SU-DHL-6 (cell line): ENCODE results near the gene SFRP5.

Experiments
- EZH2phosphoT487 ChIP-seq: fragments of 200-600 bp; sonication (generic), shearing (Covaris generic); conservative IDR thresholded peaks from 2 replicates; pipeline ENCODE4 v1.6.1; 2018; ENCODE audit warnings: mild to moderate bottlenecking, antibody characterized with exemption, low read length, moderate library complexity, mixed read lengths
- TF ChIP-seq, protein P1 (sequence below): fragments of 200-600 bp; sonication (generic); IDR thresholded peaks from one replicate; pipeline ENCODE4 v1.5.1; 2017; ENCODE audit warnings: antibody characterized with exemption, mild to moderate bottlenecking, low read length, moderate library complexity; ENCODE audit not compliant: insufficient read depth, poor library complexity, severe bottlenecking

DNA sequence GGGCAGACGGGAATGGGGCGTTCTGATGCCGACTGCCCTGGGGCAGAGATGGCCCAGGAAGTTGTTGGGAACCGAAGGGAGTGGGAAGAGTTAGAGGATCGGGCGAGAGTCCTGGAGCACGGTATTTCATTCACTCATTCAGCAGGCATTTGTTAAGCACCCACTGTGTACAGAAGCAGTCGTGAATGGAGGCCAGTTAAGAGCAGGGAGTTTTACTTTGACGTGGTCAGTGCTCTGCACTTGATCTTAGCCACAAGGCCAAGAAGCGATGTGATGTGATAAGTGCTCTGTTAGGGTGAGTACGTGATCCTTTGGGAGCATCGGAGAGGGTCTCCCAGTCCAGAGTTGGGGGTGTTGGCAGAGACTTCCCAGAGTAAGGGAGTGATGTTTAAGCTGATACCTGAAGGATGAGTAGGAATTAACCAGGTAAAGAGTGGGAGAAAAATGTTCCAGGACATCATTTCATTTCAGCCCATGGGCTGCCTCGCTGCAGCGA is 34.0 kb downstream of the SFRP5 start:
- TF ChIP-seq, protein P1, sequence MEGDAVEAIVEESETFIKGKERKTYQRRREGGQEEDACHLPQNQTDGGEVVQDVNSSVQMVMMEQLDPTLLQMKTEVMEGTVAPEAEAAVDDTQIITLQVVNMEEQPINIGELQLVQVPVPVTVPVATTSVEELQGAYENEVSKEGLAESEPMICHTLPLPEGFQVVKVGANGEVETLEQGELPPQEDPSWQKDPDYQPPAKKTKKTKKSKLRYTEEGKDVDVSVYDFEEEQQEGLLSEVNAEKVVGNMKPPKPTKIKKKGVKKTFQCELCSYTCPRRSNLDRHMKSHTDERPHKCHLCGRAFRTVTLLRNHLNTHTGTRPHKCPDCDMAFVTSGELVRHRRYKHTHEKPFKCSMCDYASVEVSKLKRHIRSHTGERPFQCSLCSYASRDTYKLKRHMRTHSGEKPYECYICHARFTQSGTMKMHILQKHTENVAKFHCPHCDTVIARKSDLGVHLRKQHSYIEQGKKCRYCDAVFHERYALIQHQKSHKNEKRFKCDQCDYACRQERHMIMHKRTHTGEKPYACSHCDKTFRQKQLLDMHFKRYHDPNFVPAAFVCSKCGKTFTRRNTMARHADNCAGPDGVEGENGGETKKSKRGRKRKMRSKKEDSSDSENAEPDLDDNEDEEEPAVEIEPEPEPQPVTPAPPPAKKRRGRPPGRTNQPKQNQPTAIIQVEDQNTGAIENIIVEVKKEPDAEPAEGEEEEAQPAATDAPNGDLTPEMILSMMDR: no peak
- no peak for TF ChIP-seq EZH2phosphoT487
